Keratinocyte (primary cell): ENCODE measurements around the gene SETD4.

Source experiments
- EZH2 ChIP-seq: IDR thresholded peaks from one replicate; pipeline ENCODE4 v1.6.1; 2012; ENCODE audit warnings: inconsistent platforms, mild to moderate bottlenecking, low read length, moderate library complexity
- TF ChIP-seq, protein P1 (sequence below), 3 experiments: IDR thresholded peaks in 1 of 3; conservative IDR thresholded peaks in 1 of 3; optimal IDR thresholded peaks in 1 of 3; 2 replicates in 2 of 3; 3 replicates in 1 of 3; pipeline versions ENCODE3 to v1.5.1; 2011; ENCODE audit warnings: low read length in 3 of 3, mild to moderate bottlenecking in 3 of 3, moderate library complexity in 2 of 3, control low read depth in 1 of 3, inconsistent platforms in 1 of 3; ENCODE audit not compliant: insufficient read depth in 2 of 3; ENCODE audit errors: extremely low read depth in 1 of 3

GRCh38 chr21:36030581-36031189 lies 29.6 kb downstream of the SETD4 start:
- TF ChIP-seq EZH2, result no peak
- TF ChIP-seq, protein P1, sequence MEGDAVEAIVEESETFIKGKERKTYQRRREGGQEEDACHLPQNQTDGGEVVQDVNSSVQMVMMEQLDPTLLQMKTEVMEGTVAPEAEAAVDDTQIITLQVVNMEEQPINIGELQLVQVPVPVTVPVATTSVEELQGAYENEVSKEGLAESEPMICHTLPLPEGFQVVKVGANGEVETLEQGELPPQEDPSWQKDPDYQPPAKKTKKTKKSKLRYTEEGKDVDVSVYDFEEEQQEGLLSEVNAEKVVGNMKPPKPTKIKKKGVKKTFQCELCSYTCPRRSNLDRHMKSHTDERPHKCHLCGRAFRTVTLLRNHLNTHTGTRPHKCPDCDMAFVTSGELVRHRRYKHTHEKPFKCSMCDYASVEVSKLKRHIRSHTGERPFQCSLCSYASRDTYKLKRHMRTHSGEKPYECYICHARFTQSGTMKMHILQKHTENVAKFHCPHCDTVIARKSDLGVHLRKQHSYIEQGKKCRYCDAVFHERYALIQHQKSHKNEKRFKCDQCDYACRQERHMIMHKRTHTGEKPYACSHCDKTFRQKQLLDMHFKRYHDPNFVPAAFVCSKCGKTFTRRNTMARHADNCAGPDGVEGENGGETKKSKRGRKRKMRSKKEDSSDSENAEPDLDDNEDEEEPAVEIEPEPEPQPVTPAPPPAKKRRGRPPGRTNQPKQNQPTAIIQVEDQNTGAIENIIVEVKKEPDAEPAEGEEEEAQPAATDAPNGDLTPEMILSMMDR (optimal IDR thresholded peaks at IDR 0.05 in 1 of 3, IDR thresholded peaks at IDR 0.05 in 1 of 3, conservative IDR thresholded peaks at IDR 0.05 in 1 of 3; ENCODE audit: extremely low read depth in 1 of 3, insufficient read depth in 2 of 3, low read length in 3 of 3), result no peak
